Esophagus muscularis mucosa (tissue), 4 donors: Measurements from ENCODE around the gene RNF217. TPM values are rescaled to one million over a fixed set of nuclear protein-coding genes. Genes with fewer than 3 reads are reported as not detected.

ENCODE experiments used
- DNase-seq: peaks from one replicate; pipeline ENCODE4 v3.0.0-alpha.2; 2017; ENCODE audit errors: extremely low spot score
- H3K27ac ChIP-seq, 4 donors: fragments of 200-600 bp; sonication (generic); replicated peaks in 1 of 4; 1 replicate in 3 of 4; 2 replicates in 1 of 4; pipeline ENCODE4 v1.5.1; 2016 to 2019; ENCODE audit warnings: mild to moderate bottlenecking in 1 of 4
- H3K27me3 ChIP-seq, 4 donors: fragments of 200-600 bp; sonication (generic); one replicate each; pipeline versions ENCODE4 v1.5.1 to v1.6.0; 2016 to 2019
- H3K36me3 ChIP-seq, 4 donors: fragments of 200-600 bp; sonication (generic); one replicate each; pipeline ENCODE4 v1.5.1; 2016 to 2019
- H3K4me1 ChIP-seq, 4 donors: fragments of 200-600 bp; sonication (generic); one replicate each; pipeline ENCODE4 v1.5.1; 2016 to 2019
- H3K4me3 ChIP-seq, 4 donors: fragments of 200-600 bp; sonication (generic); 1 replicate in 2 of 4; 2 replicates in 2 of 4; pipeline ENCODE4 v1.5.1; 2016 to 2019; ENCODE audit warnings: mild to moderate bottlenecking in 4 of 4, moderate library complexity in 1 of 4
- H3K9me3 ChIP-seq, 4 donors: fragments of 200-600 bp; sonication (generic); 1 replicate in 3 of 4; 2 replicates in 1 of 4; pipeline ENCODE4 v1.5.1; 2016 to 2019
- EP300 ChIP-seq: sonication (generic); formaldehyde crosslinking; IDR thresholded peaks from one replicate; pipeline ENCODE4 v1.6.1; 2017; ENCODE audit warnings: antibody characterized with exemption
- POLR2A ChIP-seq: fragments of 450-650 bp; IDR thresholded peaks from one replicate; pipeline ENCODE4 v1.6.1; 2017; ENCODE audit warnings: antibody characterized with exemption, moderate library complexity, mild to moderate bottlenecking, low read depth
- POLR2AphosphoS5 ChIP-seq, 2 donors: sonication (generic); formaldehyde crosslinking; IDR thresholded peaks; one replicate each; pipeline ENCODE4 v1.6.1; 2017; ENCODE audit warnings: antibody characterized with exemption in 2 of 2
- WGBS: methylation state at CpG from one replicate; pipeline ENCODE4 v1.1.5; 2018; 5-methylcytosine and 5-hydroxymethylcytosine counted together
- intact Hi-C: fragments of 100-400 bp; cut with DNase I; formaldehyde crosslinking; loops from one replicate; pipeline ENCODE4 v1.15.1; 2023
- total RNA-seq, 4 donors: library from RNA; depleted of rRNA; stranded (reverse); fragments of >200 nt; gene quantifications; one replicate each; pipeline versions ENCODE4 v1.1.0 to v1.2.1, GENCODE V29; 2016
- TF ChIP-seq, protein P1 (sequence below), 3 experiments: fragments of 200-600 bp in 2 of 3; fragments of 450-650 bp in 1 of 3; sonication (generic) in 2 of 3; IDR thresholded peaks; one replicate each; pipeline ENCODE4 v1.5.1; 2017 to 2019; ENCODE audit warnings: antibody characterized with exemption in 3 of 3, mild to moderate bottlenecking in 2 of 3, moderate library complexity in 1 of 3

RNF217 gene
- total RNA-seq, 4 donors from 2014 or later: 20.0 to 34.9 (median 23.2) TPM

GRCh38 chr6:125004198-125004597, 42.0 kb downstream of the RNF217 start:
- Histone ChIP-seq H3K4me1 (peaks cover 12 to 34% (median 22%) of the 10 kb centered on the region in 4 donors), H3K9me3 (no peaks in the 10 kb centered on the region), H3K36me3 (no peaks in the 10 kb centered on the region), H3K27me3 (no peaks in the 10 kb centered on the region), H3K27ac (no peak overlapping the region), H3K4me3 (no peak overlapping the region)
- WGBS: 94% methylated on average over 1 of the region's 1 CpG
- DNase-seq: no peak
- intact Hi-C loops: no loop called here
- TF ChIP-seq POLR2A: no peak
- TF ChIP-seq EP300: no peak
- TF ChIP-seq, protein P1, sequence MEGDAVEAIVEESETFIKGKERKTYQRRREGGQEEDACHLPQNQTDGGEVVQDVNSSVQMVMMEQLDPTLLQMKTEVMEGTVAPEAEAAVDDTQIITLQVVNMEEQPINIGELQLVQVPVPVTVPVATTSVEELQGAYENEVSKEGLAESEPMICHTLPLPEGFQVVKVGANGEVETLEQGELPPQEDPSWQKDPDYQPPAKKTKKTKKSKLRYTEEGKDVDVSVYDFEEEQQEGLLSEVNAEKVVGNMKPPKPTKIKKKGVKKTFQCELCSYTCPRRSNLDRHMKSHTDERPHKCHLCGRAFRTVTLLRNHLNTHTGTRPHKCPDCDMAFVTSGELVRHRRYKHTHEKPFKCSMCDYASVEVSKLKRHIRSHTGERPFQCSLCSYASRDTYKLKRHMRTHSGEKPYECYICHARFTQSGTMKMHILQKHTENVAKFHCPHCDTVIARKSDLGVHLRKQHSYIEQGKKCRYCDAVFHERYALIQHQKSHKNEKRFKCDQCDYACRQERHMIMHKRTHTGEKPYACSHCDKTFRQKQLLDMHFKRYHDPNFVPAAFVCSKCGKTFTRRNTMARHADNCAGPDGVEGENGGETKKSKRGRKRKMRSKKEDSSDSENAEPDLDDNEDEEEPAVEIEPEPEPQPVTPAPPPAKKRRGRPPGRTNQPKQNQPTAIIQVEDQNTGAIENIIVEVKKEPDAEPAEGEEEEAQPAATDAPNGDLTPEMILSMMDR (IDR thresholded peaks at IDR 0.05): no peak
- TF ChIP-seq POLR2AphosphoS5 (IDR thresholded peaks at IDR 0.05): no peak

GRCh38 chr6:125004797-125005595, 42.8 kb downstream of the RNF217 start:
- intact Hi-C loops: no loop called here
- Histone ChIP-seq H3K4me1 (peaks cover 16 to 38% (median 27%) of the 10 kb centered on the region in 4 donors), H3K36me3 (no peaks in the 10 kb centered on the region), H3K27me3 (no peaks in the 10 kb centered on the region), H3K4me3 (no peak overlapping the region), H3K27ac (no peak overlapping the region), H3K9me3 (no peaks in the 10 kb centered on the region)
- 88% methylated on average over 2 of the region's 2 CpGs for WGBS
- TF ChIP-seq EP300: no peak
- TF ChIP-seq, protein P1 (IDR thresholded peaks at IDR 0.05): no peak
- TF ChIP-seq POLR2AphosphoS5 (IDR thresholded peaks at IDR 0.05): no peak
- TF ChIP-seq POLR2A: no peak
- no peak for DNase-seq

GRCh38 chr6:125008261-125008703, 46.0 kb downstream of the RNF217 start:
- Histone ChIP-seq H3K9me3 (no peaks in the 10 kb centered on the region), H3K4me3 (no peak overlapping the region), H3K27me3 (no peaks in the 10 kb centered on the region), H3K4me1 (peaks cover 9 to 25% (median 20%) of the 10 kb centered on the region in 4 donors), H3K36me3 (no peaks in the 10 kb centered on the region), H3K27ac (no peak overlapping the region)
- TF ChIP-seq, protein P1 (IDR thresholded peaks at IDR 0.05): no peak
- TF ChIP-seq POLR2A (no peak), POLR2AphosphoS5 (IDR thresholded peaks at IDR 0.05) (no peak), EP300 (no peak)
- 67% methylated on average over 3 of the region's 3 CpGs for WGBS
- DNase-seq: no peak
- intact Hi-C loops: no loop called here

GRCh38 chr6:125008957-125009356, 46.7 kb downstream of the RNF217 start:
- TF ChIP-seq, protein P1 (IDR thresholded peaks at IDR 0.05): no peak
- TF ChIP-seq EP300 (no peak), POLR2A (no peak), POLR2AphosphoS5 (IDR thresholded peaks at IDR 0.05) (no peak)
- no peak for DNase-seq
- H3K4me3 ChIP-seq: no peak overlapping the region
- no peak overlapping the region for H3K27ac ChIP-seq
- no peaks in the 10 kb centered on the region for H3K36me3 ChIP-seq
- peaks cover 5 to 25% (median 21%) of the 10 kb centered on the region in 4 donors for H3K4me1 ChIP-seq
- H3K9me3 ChIP-seq: no peaks in the 10 kb centered on the region
- intact Hi-C loops: no loop called here
- 73% methylated on average over 1 of the region's 1 CpG for WGBS
- no peaks in the 10 kb centered on the region for H3K27me3 ChIP-seq
